Retina (tissue), 1 donor: ENCODE results near the gene C2orf49.
"Not testable (repeated sequence)": the region's sequence is repeated elsewhere in the genome, so short reads cannot be mapped to it uniquely, and the experiment has no call there.

Experiments used
- DNase-seq: peaks from one replicate; pipeline ENCODE4 v3.0.0-alpha.2; 2016

Gene C2orf49

DNA sequence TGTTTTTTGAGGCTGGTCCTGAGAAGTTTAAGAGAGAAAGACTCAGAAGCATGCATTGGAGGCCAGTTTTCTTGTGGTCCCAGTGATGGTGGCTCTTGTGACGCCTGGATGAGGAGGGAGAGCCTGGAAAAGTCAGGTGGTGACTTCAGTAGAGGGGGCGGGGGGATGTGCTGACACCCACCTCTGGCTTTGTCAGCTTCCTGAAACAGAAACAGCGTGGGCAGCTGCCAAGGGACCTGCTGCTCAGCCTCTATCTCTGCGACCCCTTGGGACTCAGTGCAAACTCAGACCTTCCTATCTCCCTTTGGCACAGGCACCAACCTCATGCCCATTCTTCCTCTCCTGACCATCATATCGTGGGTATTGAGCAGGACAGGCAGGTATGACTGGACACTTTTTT lies 14.2 kb upstream of the C2orf49 start:
- DNase-seq = no peak

DNA sequence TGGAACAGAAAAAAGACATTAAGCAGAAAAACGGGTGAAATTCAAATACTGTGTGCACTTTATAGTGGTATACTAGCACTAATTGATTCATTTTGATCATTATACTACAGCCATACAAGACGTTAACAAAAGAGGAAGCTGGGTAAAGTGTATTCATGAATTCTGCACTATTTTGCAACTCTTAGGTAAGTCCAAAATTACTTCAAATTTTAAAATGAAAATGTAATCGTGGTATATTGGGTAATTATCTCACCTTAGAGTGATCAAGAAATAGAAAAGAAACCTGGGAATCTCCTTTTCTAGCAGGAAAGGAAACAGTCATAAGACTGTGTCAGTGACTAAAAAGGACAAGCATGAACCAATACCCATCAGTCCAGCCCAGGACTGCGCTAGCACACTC lies 13.2 kb upstream of the C2orf49 start:
- no peak for DNase-seq

DNA sequence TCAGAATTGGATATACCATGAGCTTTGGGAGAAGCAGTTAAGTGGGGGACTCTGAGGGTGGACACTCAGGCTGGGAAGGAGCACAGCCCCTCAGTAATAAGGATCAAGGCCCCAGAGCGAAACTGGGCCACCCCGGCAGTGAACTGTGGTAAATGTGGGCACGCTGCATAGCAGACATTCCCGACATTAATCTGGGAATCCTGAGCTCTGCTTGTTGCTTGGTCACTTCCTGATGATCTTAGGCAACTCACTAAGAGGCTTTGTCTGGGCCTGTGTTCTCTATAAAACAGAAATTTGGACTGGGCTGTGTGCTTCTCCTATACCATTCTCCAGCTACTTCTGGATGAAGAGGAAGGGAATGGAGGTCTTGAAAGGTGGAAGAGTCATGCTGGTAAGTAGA lies 12.6 kb upstream of the C2orf49 start:
- peak; percentile 19 for DNase-seq

DNA sequence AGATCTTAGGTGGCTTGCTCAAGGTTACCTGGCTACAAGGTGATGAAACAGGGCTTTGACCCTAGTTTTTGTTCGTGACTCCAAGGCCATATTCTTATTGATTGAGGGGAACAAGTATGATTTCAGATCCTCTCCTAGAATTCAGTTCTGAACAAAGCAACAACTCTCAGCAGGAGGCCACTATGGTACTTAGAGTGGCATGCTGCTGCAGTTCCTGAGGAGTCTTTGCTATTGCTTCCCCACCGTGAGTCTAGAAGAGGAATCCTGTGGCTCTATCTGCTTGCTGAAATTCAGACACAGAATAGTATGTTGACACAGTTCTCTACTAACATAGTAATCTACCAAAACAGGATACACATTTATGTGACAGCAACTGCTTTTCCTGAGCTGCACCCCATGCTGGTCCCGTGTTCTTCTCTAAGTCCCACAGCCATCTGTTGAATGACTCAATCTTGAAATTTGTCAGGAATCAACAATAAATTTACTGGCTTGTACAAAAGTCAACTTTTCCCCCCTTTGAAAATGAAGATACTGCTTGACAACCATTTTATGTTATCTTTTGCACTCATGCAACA lies 11.9 kb upstream of the C2orf49 start:
- no peak for DNase-seq

DNA sequence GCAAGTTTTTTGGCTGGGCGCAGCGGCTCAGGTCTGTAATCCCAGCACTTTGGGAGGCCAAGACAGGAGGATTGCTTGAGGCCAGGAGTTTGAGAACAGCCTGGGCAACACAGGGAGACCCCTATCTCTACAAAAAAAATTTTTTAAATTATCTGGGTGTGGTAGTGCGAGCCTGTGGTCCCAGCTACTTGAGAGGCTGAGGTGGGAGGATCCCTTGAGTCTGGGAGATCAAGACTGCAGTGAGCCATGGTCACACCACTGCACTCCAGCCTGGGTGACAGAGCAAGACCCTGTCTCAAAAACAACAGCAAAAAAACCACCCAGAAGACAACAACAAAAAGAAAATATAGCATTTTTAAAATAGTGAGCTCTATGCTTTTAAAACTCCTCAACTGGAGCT lies 10.1 kb upstream of the C2orf49 start:
- not testable (repeated sequence) for DNase-seq

DNA sequence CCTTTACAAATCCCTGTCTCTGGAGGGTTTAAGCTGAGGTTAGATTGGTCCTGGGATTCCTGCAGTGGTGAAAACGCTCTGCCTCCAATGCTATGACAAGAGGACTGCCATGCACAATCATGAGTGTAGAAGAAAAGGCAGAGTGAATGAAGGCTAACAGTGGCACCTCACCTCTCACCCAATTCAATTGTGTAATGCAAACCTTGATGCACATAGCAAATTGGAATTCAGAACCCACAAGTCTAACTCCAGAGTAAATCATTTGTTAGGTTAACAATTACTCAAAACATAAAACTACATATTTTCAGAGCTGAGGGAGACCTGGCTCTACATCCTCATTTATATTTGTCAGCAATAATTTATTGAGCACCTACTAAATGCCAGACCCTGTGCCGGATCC lies 9.7 kb upstream of the C2orf49 start:
- no peak for DNase-seq

DNA sequence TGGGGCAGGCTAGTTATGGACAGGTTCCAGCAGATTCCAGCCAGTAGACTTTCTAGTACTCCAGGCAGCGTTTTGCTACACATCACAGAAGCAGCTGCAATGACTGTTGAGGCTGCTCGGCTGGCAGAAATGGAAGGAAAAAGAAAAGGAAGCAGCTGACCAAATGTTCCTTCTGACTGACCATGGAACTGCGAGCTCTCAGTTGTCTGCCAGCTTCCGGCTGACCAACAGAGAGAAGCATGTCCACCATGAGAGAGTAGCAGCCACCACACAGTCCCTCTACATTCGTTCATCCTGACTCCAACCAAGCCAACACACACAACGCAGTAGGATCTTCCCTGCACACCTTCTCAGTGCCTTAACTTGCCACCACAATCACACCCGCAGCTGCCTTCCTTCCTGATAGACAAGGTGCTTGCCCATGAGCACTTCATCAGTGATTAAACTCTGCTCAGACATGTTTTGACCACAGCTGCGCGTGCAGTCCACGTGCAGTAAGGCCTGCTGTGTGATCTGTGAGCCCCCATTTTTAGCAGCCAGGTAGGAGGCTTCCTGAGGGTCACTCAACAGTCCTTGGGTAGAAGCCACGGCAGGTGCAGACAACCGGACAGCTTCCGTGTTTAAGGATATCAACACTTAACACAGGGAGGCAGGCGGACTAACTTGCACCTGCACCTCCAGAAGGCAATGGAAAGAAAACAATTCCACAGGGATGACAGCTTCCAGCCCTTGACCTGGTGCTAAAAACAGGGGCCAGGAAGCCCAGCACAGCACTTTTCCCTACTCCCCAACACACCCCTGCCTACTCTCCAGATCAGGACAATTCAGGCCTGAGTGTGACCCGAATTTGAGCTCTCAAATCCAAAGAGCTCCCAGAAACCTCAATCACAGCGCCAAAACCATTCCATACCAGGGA lies 8.8 kb upstream of the C2orf49 start:
- DNase-seq = peak; percentile 50

DNA sequence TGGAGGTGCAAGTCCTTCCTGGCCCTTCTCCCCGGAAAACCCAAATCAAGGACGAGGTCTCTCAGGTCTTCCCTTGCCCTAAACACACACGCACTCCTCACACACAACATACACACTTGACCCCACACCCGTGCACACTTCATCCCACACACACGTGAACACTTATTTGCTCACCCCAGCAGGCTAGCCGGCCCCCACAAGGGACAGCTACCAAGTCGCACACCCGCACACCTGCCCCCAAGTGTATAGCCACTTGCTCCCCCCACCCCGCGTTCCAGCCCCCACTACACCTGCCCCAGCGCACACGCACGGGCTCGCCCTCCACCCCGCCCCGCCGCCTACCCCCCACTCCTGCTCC lies 8.2 kb upstream of the C2orf49 start:
- DNase-seq = no peak

DNA sequence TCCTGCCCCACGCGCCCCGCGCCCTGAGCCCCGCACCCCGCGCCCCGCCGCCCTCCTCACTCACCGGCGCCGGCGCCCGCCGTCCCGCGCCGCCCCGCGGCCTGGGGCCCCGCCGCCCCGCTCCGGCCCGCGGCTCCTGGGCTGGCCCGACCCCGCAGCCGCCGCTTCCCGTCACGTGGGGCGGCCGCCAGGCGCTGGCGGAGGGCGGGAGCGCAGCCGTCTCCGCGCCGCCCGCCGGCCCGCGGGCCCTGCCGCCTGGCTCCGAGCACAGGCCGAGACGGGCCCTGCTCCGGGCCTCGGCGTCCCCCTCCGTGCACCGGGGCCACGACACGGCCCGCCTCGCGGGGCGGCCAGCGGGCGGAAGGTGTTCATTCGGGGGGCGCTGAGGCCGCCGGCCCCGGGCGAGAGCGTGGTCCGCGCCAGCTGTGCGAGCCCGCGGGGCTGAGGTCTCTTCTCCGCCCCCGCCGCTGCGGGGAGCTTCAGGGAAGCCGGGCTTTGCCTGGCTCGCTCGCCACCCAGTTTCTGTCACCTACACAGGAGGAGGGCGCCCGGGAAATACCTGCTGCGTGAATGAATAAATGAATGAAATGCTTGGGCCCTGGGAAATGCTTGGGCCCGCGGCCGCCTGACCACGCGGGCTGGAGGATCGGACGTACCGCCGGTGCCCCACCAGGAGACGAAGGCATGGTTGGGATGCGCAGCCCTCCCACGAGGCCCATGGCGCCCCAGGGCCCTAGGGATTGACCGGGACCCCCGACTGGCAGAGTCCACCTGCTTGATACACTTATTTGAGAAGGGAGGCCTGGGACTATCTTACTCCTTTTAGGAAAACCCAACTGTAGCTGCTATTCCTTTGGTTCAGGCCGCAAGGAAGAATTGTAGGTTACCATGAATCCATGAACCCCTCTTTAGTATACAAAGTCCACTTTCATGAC lies 7.5 kb upstream of the C2orf49 start, which contains the start of gene TGFBRAP1:
TSS of gene TGFBRAP1 (minus strand) at position 175 of the 935 bp plus-strand sequence. CDS start 21,434 bp downstream, outside the sequence.
- DNase-seq = peak; percentile 85

DNA sequence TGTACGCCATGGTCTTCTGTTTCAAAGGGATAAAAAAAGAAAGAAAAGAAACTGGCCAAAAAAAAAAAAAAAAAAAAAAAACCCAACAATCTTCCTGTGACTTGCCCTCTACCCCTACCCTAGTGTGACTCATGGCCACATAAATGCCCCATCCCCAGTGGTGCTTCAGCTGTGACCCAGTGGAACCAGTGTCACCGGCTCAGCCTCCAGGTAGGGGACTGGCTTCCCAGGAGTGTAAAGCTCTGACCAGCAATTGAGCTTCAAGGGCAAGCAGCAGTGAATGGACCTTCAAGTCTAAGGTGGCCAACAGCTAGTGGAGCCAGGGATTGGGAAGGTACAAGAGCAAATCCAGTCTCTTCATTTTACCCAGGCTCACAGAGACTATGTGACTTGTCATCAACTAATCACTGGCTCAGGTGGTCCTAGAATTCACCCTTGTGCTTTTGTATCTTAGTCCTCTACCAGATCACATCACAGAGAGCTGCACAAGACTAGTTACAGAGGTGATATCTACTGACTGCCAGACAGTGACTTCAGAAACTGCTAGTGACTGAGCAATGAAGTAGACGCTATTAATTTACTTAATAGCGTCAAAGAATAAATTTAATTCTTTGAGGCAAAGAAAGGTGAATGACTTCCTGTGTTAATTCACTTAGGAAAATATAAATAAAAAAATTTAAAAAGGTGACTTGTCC lies 6.5 kb upstream of the C2orf49 start:
- DNase-seq = no peak

DNA sequence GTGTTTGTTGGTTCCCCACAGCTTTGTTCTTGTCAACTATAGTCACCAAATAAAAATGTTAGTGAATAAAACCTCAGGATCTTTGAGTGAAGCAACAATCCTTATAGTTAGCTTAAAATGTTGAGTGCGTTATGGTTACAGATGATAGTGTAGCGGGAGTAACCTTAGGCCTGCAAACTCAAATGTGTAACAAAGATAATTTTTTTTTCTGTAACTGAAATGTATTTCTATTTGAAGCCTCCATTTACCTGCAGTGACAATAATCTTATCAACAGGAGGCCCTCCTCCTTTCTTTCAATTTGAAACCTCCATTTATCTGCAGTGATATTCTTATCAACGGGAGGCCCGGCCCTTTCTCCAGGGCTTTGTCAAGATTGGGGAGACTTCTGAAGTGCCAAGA lies 3.1 kb upstream of the C2orf49 start:
- no peak for DNase-seq

DNA sequence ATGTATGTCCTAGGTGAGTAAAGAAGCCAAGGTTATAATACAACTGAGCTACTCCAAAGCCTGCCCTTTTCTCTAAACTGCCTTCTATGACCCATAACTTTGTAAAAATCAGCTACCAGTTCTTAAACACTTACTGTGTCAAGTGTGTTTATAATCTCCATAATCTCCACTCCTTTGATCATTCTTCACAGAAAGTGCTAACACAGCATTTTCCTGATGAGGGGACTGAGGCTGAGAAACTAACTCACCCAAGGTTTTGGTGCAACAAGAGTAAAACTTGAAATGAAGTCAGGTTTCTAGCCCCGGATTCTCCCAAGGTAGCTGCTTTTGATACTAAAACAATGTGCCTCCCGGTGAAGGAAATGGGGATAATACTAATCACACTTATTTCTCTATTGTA lies 1.9 kb upstream of the C2orf49 start:
- no peak for DNase-seq

DNA sequence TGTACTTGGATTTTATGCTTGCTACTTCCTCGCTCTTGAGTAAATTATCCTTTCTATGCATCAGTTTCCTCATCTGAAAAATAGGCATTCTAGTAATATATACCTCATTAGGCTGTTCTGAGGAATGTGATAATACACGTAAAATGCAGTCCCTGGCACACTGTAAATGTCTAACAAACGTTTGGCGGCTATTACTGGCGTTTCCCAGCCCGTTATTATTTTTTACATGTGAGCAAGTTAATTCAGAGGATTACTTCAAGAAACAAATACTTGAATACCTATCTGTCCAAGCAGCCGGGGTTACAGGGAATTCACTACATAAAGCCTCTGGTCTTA lies 586 bp upstream of the C2orf49 start:
- DNase-seq = no peak

DNA sequence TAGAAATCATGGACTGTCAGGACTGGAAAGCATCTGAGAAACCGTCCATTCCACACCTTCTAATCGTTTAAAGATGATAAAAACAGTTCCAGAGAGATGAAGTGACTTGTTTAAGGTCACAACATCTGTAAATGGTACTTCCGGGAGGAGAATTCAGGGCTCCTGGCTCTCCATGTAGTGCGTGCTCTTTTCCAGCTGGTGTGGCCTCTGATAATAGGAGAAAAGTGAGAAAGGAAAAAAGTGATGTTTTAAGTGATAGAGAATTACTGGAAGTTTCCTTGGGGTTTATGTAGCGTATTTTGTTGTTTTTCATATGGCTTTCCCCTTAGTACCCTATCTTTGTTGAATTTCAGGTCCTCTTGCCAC lies 663 bp downstream of the C2orf49 start:
- no peak for DNase-seq

DNA sequence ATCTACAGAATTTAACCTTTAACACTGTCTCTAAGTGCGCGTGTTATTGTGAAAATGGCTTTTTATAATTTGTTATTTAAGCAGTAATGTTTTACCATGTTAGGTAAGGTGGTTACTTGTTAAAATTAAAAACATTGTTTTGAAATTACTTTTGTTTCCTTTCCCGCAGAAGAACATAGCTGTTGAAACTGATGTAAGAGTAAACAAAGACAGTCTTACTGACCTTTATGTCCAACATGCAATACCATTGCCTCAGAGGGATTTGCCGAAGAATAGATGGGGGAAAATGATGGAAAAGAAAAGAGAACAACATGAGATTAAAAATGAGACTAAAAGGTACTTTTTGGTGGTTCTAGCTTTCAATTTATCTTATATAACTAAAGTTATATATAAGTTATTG lies 2.1 kb downstream of the C2orf49 start:
- DNase-seq = no peak

DNA sequence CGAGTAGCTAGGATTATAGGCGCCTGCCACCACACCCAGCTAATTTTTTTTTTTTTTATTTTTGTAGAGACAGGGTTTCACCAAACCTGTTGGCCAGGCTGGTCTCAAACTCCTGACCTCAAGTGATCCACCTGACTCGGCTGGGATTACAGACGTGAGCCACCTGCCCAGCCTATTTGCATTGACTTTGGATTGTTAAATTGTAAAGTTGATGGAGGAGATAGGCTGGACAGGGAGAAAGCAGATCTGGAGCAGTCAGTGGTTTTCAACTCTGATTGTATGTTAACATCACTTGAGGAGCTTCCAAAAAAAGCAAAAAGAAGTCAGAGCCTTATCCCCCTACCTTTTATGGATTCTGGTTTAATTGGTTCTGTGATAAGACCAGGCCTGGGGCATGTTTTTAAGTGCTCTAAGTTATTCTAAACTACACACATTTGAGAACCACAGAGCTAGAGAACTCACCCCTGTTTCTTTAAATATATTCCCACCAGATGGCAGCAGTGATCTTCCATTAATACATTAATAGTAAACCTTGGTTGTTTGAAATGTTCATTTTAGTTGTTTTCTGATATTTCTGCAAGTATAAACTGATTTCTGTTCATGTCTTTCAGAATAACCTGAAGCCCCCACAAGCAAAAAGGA lies 7.5 kb downstream of the C2orf49 start:
- no peak for DNase-seq

DNA sequence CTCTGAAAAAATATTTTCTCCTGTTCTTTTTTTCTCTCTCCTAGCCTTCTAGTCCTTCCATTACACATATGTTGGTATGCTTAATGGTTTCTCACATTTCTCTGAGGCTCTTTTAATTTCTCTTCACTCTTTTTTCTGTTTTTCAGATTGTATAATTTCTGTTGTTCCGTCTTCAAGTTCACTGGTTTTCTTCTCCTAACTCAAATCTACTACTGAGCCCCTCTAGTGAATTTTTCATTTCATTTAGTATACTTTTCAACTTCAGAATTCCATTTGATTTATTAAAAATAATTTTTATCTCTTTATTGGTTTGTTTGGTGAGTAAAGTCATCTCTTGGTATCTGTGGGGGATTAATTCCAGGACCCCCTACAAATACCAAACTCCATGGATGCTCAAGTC lies 19.8 kb downstream of the C2orf49 start:
- no peak for DNase-seq

DNA sequence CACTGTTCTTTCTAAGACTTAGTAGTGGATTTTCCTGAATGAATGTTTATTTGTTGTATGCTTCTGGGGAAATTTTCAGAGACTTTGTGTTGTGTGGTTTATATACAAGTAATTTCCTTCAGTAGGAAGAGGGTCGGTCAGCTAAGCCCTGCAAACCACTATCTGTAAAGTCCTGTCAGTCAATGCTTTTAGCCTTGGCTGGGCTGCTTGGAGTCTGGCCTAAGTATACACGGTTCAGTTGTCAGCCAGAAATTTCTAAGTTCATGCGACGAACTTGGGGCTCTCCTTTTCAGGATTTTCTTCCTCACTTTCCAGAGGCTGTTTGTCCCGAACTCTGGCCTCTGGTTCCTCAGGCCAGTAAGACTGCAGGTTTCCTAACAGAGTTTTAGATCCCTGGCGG lies 21.3 kb downstream of the C2orf49 start:
- DNase-seq = no peak

DNA sequence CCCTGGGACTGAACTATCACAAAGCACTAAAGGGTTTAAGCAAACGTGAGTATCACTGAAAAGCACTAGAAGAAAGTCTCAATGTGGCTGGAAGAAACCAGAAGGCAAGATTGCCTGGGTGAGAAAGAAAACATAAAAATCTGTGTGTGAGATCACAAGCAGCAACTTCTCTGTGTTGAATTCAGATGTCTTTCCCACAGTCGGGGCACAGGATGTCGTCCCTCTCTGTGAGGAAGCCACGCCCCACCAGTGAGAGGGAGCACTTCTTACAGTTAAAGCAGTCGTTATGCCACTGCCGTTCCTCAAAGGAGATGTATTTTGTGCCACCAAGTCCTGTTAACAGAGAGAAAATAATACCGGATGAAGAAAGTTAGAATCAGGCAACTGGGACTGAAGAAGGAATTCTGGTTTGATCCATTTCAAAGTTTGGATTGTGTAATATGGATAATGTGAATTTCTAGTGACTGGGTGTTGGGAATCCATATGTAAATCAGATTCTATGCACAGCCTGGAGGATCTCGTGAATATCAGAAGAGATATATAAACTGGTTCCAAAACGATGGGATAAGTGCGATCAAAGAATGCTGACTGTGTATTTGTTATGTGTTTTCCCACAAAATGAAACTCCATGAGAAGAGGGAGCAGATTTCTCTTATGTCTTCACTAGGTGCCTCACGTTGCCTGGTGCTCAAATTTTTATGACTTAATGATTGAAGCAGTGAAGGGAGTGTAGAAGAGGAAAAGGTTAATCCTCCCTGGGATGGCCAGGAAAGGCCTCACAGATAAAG lies 24.0 kb downstream of the C2orf49 start:
- DNase-seq = no peak

DNA sequence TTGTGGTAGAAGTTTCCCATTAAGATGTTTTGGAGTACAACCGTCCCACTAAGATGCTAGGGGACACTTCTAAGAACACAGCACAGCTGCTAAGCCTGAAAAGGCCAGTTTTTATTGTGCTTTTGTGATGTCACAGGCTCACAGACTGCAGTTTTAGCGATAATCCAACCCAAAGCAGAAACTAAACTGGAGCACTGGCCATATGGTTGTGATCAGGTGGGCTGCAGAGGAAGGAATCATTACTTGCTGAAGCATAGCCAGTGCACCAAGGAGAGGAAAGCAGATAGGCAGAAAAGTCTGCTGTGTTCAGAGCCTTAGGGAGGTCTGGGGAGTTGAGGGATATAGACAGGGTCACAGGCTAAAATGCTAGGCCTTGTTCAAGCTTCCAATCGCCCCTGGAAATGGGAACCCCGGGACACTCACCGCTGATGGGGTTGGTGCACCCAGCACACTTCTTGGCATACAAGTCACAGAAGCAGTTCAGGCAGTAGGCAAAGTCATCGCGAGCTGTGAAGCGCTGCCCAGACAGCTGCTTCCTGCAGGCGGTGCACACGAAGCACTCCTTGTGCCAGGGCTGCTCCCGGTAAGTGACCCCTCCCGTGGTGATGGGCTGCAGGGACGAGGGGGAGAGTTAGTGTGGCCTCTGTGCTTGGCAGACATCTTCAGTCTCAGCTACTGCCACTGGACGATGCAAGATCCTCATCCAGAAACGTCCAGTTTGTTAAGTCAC lies 25.7 kb downstream of the C2orf49 start:
- no peak for DNase-seq
